Measurements from ENCODE around the gene PRKAG2. TPM values are rescaled to one million over a fixed set of nuclear protein-coding genes. Genes with fewer than 3 reads are reported as not detected.

PRKAG2 gene
- total and polyA plus RNA-seq, 8 donors, result 12.9 to 34.6 (median 18.0) TPM

- Histone ChIP-seq H3K27me3 (no peaks in the 10 kb centered on the region), H3K27ac (no peak overlapping the region), H3K4me3 (no peak overlapping the region), H3K9me3 (no peaks in the 10 kb centered on the region), H3K36me3 (no peaks in the 10 kb centered on the region), H3K4me1 (peaks cover 12 to 39% of the 10 kb centered on the region in 2 donors)
- no peak for DNase-seq
- ATAC-seq, result no peak
- intact Hi-C loops (cut with DNase I), result no loop called here
- no peak for TF ChIP-seq CTCF (IDR thresholded peaks at IDR 0.05)
Observed at GRCh38 chr7:151741585-151741984, 135.3 kb downstream of the PRKAG2 start.

DNA sequence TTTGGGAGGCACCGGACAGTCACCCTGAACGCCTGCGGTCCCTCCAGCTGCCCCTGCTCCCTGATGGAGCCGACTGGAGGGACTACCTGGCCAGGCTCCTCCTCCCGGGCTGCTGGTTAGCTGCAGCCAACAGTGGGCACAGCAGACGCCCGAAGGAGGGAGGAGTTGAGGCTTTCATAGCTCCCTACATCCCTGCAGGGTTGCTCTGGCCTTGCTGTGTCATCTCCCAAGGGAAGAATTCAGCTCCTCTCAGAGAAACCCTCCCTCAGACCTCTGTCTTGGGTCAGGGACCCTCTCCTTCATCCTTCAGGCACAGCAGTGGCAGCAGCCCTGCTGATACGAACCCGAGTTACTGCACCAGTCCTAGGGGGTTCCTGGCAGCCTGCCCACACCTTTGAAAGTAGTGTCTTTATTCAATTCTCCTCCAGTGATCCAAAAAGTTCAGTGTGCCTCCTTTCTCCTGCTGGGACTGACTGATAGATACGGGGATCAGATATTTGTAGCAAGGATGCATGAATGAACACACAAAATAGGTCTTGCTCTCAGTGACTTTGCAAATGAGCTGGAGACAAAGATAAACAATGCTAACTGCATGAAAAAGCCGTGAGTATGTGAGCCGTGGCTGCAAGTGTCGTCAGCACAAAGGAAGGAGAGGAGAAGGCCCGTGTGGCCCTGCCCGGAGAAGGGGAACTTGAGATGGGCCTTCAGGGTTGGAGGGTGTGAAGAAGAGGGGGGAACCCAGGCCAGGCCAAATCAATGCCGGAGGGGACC is 136.6 kb downstream of the PRKAG2 start:
- TF ChIP-seq CTCF (IDR thresholded peaks at IDR 0.05), result no peak
- no peaks in the 10 kb centered on the region for H3K27me3 ChIP-seq
- no peak for ATAC-seq

GRCh38 chr7:151738925-151739324 is 138.0 kb downstream of the PRKAG2 start:
- Histone ChIP-seq H3K27me3 (no peaks in the 10 kb centered on the region), H3K4me1 (peaks cover 4 to 23% of the 10 kb centered on the region in 2 donors), H3K36me3 (no peaks in the 10 kb centered on the region), H3K27ac (no peak overlapping the region), H3K9me3 (no peaks in the 10 kb centered on the region), H3K4me3 (no peak overlapping the region)
- TF ChIP-seq CTCF (IDR thresholded peaks at IDR 0.05), result no peak
- intact Hi-C loops (cut with DNase I), result no loop called here
- ATAC-seq (no peak), DNase-seq (peak in 1 of 4 donors; percentile 72)

More for the DNA sequence above, 136.6 kb downstream of the PRKAG2 start:
- no peak overlapping the region for H3K4me3 ChIP-seq
- peak in 1 of 4 donors; percentile 37 for DNase-seq
- peaks cover 6 to 35% of the 10 kb centered on the region in 2 donors for H3K4me1 ChIP-seq
- H3K36me3 ChIP-seq, result no peaks in the 10 kb centered on the region
- H3K27ac ChIP-seq, result no peak overlapping the region
- intact Hi-C loops (cut with DNase I), result no loop called here
- H3K9me3 ChIP-seq, result no peaks in the 10 kb centered on the region

- intact Hi-C loops (cut with DNase I), result no loop called here
- ATAC-seq, result peak; percentile 84
- DNase-seq, result peak; percentile 38 to 77 (median 58)
- no peaks in the 10 kb centered on the region for H3K36me3 ChIP-seq
- no peak for TF ChIP-seq CTCF (IDR thresholded peaks at IDR 0.05)
- H3K27me3 ChIP-seq, result no peaks in the 10 kb centered on the region
- H3K27ac ChIP-seq, result no peak overlapping the region
- H3K4me1 ChIP-seq, result peaks cover 0 to 8% of the 10 kb centered on the region in 2 donors
- no peaks in the 10 kb centered on the region for H3K9me3 ChIP-seq
- peak overlapping the region in 1 of 2 donors; percentile 13 for H3K4me3 ChIP-seq
Observed at GRCh38 chr7:151736403-151736909, 140.5 kb downstream of the PRKAG2 start.

DNA sequence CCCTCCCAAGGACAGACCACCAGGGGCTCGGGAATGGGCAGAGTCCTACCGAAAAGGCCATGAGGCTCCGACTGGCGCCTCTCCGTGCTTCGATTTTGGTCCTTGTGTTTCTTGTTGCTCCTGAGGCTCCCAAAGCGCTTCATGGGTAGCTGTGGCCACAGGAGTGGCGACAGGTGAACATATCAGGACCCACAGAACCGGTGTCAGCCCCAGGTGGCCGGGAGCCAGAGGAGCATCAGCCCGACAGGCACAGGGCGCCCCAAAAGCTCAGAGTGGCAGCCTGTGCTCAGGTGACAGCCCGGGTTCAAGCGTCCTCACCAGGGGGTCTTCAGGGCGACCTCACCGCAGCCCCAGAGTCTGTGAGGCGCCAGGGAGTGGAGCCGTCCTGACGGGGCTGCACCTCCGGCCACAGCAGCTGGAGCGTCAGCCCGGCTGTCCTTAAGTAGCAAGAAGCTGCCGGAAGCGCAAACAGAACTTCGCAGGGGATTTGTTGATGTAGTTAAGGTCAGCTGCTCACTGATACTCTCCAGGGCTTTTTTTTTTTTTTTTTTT is 141.0 kb downstream of the PRKAG2 start:
- ATAC-seq, result peak; percentile 62
- Histone ChIP-seq H3K27ac (no peak overlapping the region), H3K27me3 (no peaks in the 10 kb centered on the region), H3K4me3 (peak overlapping the region in 1 of 2 donors; percentile 13), H3K4me1 (peaks cover 0 to 8% of the 10 kb centered on the region in 2 donors), H3K36me3 (no peaks in the 10 kb centered on the region), H3K9me3 (no peaks in the 10 kb centered on the region)
- no peak for TF ChIP-seq CTCF (IDR thresholded peaks at IDR 0.05)
- peak in 2 of 4 donors; percentile 46 to 66 for DNase-seq
- intact Hi-C loops (cut with DNase I), result no loop called here

All from left lung (tissue), 10 donors.